Activated naive CD4-positive, alpha-beta T cell treated with anti-CD3 and anti-CD28 coated beads for 36 hours (primary cell): ENCODE data around the gene NELL1. TPM values are rescaled to one million over a fixed set of nuclear protein-coding genes. Genes with fewer than 3 reads are reported as not detected.

Experiments used
- CTCF ChIA-PET: fragments of 350-600 bp; sonication (Branson Sonifier 250); formaldehyde crosslinking; loops from one replicate; lab custom pipeline; 2021; ENCODE audit warnings: antibody characterized with exemption; lab: Charles Lee
- DNase-seq: peaks from one replicate; pipeline ENCODE4 v3.0.0-alpha.2; 2020
- H3K27ac Mint-ChIP-seq: one replicate; pipeline ENCODE4 v1.8.0; 2021; ENCODE audit warnings: mild to moderate bottlenecking, mixed read lengths
- H3K27me3 Mint-ChIP-seq: one replicate; pipeline ENCODE4 v1.8.0; 2021; ENCODE audit warnings: low read depth, mixed read lengths
- H3K36me3 Mint-ChIP-seq: one replicate; pipeline ENCODE4 v1.8.0; 2021; ENCODE audit warnings: low read depth, mixed read lengths
- H3K4me1 Mint-ChIP-seq: one replicate; pipeline ENCODE4 v1.8.0; 2021; ENCODE audit warnings: low read depth, mixed read lengths
- H3K4me3 Mint-ChIP-seq: one replicate; pipeline ENCODE4 v1.8.0; 2021; ENCODE audit warnings: mild to moderate bottlenecking, moderate library complexity, mixed read lengths
- H3K9me3 Mint-ChIP-seq: one replicate; pipeline ENCODE4 v1.8.0; 2021; ENCODE audit warnings: mixed read lengths
- intact Hi-C: fragments of 100-400 bp; cut with micrococcal nuclease; formaldehyde crosslinking; loops from one replicate; pipeline ENCODE4 v1.15.1; 2023
- total RNA-seq, 2 experiments: library from RNA; stranded (reverse); gene quantifications; one replicate each; pipeline ENCODE4 v1.2.3, GENCODE V29; 2021

Gene NELL1
- total RNA-seq, 2 experiments from 2014 or later = not detected

- Mint-ChIP-seq H3K27me3 (no peaks in the 10 kb centered on the region), H3K9me3 (peaks cover 6% of the 10 kb centered on the region), H3K27ac (no peak overlapping the region), H3K36me3 (no peaks in the 10 kb centered on the region), H3K4me3 (no peak overlapping the region), H3K4me1 (no peaks in the 10 kb centered on the region)
- intact Hi-C loops = no loop called here
- no peak for DNase-seq
- CTCF ChIA-PET = no interaction called here
Observed at GRCh38 chr11:21364866-21365624, 695.7 kb downstream of the NELL1 start.

GRCh38 chr11:21369947-21370346 lies 700.6 kb downstream of the NELL1 start:
- Mint-ChIP-seq H3K4me1 (no peaks in the 10 kb centered on the region), H3K36me3 (no peaks in the 10 kb centered on the region), H3K9me3 (peaks cover 6% of the 10 kb centered on the region), H3K4me3 (no peak overlapping the region), H3K27ac (no peak overlapping the region), H3K27me3 (no peaks in the 10 kb centered on the region)
- intact Hi-C loops = no loop called here
- no peak for DNase-seq
- CTCF ChIA-PET = no interaction called here

- no peaks in the 10 kb centered on the region for H3K27me3 Mint-ChIP-seq
- H3K36me3 Mint-ChIP-seq = no peaks in the 10 kb centered on the region
- H3K9me3 Mint-ChIP-seq = peaks cover 4% of the 10 kb centered on the region
- CTCF ChIA-PET = no interaction called here
- DNase-seq = no peak
- intact Hi-C loops = no loop called here
- no peak overlapping the region for H3K4me3 Mint-ChIP-seq
- no peaks in the 10 kb centered on the region for H3K4me1 Mint-ChIP-seq
- H3K27ac Mint-ChIP-seq = no peak overlapping the region
Observed at GRCh38 chr11:21371044-21371443, 701.7 kb downstream of the NELL1 start.

GRCh38 chr11:21372672-21373071 lies 703.3 kb downstream of the NELL1 start:
- H3K4me3 Mint-ChIP-seq = no peak overlapping the region
- no peaks in the 10 kb centered on the region for H3K4me1 Mint-ChIP-seq
- DNase-seq = no peak
- CTCF ChIA-PET = no interaction called here
- H3K9me3 Mint-ChIP-seq = peaks cover 4% of the 10 kb centered on the region
- intact Hi-C loops = no loop called here
- H3K36me3 Mint-ChIP-seq = no peaks in the 10 kb centered on the region
- H3K27ac Mint-ChIP-seq = no peak overlapping the region
- H3K27me3 Mint-ChIP-seq = no peaks in the 10 kb centered on the region

- Mint-ChIP-seq H3K9me3 (peaks cover 4% of the 10 kb centered on the region), H3K4me3 (no peak overlapping the region), H3K4me1 (no peaks in the 10 kb centered on the region), H3K27ac (no peak overlapping the region), H3K27me3 (no peaks in the 10 kb centered on the region), H3K36me3 (no peaks in the 10 kb centered on the region)
- no peak for DNase-seq
- intact Hi-C loops = no loop called here
- CTCF ChIA-PET = no interaction called here
Observed at GRCh38 chr11:21374376-21374775, 705.0 kb downstream of the NELL1 start.

- Mint-ChIP-seq H3K27me3 (no peaks in the 10 kb centered on the region), H3K4me1 (no peaks in the 10 kb centered on the region), H3K4me3 (no peak overlapping the region), H3K27ac (no peak overlapping the region), H3K36me3 (no peaks in the 10 kb centered on the region), H3K9me3 (peaks cover 6% of the 10 kb centered on the region)
- no peak for DNase-seq
- intact Hi-C loops = no loop called here
- CTCF ChIA-PET = no interaction called here
Observed at GRCh38 chr11:21385669-21386440, 716.5 kb downstream of the NELL1 start.

GRCh38 chr11:21390430-21390829 lies 721.0 kb downstream of the NELL1 start:
- Mint-ChIP-seq H3K4me1 (no peaks in the 10 kb centered on the region), H3K9me3 (peaks cover 2% of the 10 kb centered on the region), H3K36me3 (no peaks in the 10 kb centered on the region), H3K27me3 (no peaks in the 10 kb centered on the region), H3K4me3 (no peak overlapping the region), H3K27ac (no peak overlapping the region)
- intact Hi-C loops = no loop called here
- CTCF ChIA-PET = interaction anchor here (1.0 kb wide), 1 partner anchor 103 kb away, joined by 3 read pairs; no protein-coding TSS in a partner anchor
- no peak for DNase-seq

- no peak for DNase-seq
- no peaks in the 10 kb centered on the region for H3K27me3 Mint-ChIP-seq
- H3K27ac Mint-ChIP-seq = no peak overlapping the region
- CTCF ChIA-PET = no interaction called here
- H3K9me3 Mint-ChIP-seq = peaks cover 6% of the 10 kb centered on the region
- intact Hi-C loops = no loop called here
- H3K4me3 Mint-ChIP-seq = no peak overlapping the region
- H3K36me3 Mint-ChIP-seq = no peaks in the 10 kb centered on the region
- H3K4me1 Mint-ChIP-seq = no peaks in the 10 kb centered on the region
Observed at GRCh38 chr11:21396342-21397008, 727.1 kb downstream of the NELL1 start.

- H3K9me3 Mint-ChIP-seq = peaks cover 5% of the 10 kb centered on the region
- CTCF ChIA-PET = no interaction called here
- intact Hi-C loops = no loop called here
- no peak overlapping the region for H3K27ac Mint-ChIP-seq
- H3K36me3 Mint-ChIP-seq = no peaks in the 10 kb centered on the region
- no peak for DNase-seq
- H3K4me3 Mint-ChIP-seq = no peak overlapping the region
- no peaks in the 10 kb centered on the region for H3K4me1 Mint-ChIP-seq
- H3K27me3 Mint-ChIP-seq = no peaks in the 10 kb centered on the region
Observed at GRCh38 chr11:21398195-21398594, 728.8 kb downstream of the NELL1 start.

GRCh38 chr11:21401496-21401895 lies 732.1 kb downstream of the NELL1 start:
- CTCF ChIA-PET = no interaction called here
- Mint-ChIP-seq H3K4me3 (no peak overlapping the region), H3K36me3 (no peaks in the 10 kb centered on the region), H3K27ac (no peak overlapping the region), H3K9me3 (peaks cover 5% of the 10 kb centered on the region), H3K27me3 (no peaks in the 10 kb centered on the region), H3K4me1 (no peaks in the 10 kb centered on the region)
- intact Hi-C loops = no loop called here
- no peak for DNase-seq

GRCh38 chr11:21402274-21402673 lies 732.9 kb downstream of the NELL1 start:
- intact Hi-C loops = no loop called here
- H3K27ac Mint-ChIP-seq = no peak overlapping the region
- H3K4me3 Mint-ChIP-seq = no peak overlapping the region
- H3K27me3 Mint-ChIP-seq = no peaks in the 10 kb centered on the region
- CTCF ChIA-PET = no interaction called here
- H3K4me1 Mint-ChIP-seq = no peaks in the 10 kb centered on the region
- no peaks in the 10 kb centered on the region for H3K36me3 Mint-ChIP-seq
- H3K9me3 Mint-ChIP-seq = peaks cover 5% of the 10 kb centered on the region
- no peak for DNase-seq

GRCh38 chr11:21403069-21403468 lies 733.7 kb downstream of the NELL1 start:
- no peak overlapping the region for H3K27ac Mint-ChIP-seq
- intact Hi-C loops = no loop called here
- no peak for DNase-seq
- no peaks in the 10 kb centered on the region for H3K4me1 Mint-ChIP-seq
- no peaks in the 10 kb centered on the region for H3K27me3 Mint-ChIP-seq
- CTCF ChIA-PET = no interaction called here
- peaks cover 5% of the 10 kb centered on the region for H3K9me3 Mint-ChIP-seq
- no peaks in the 10 kb centered on the region for H3K36me3 Mint-ChIP-seq
- no peak overlapping the region for H3K4me3 Mint-ChIP-seq
